Right lobe of liver (tissue), 4 donors: ENCODE results near the gene CRBN.

Source experiments
- POLR2A ChIP-seq: fragments of 450-650 bp; IDR thresholded peaks from one replicate; pipeline ENCODE4 v1.6.1; 2017; ENCODE audit warnings: antibody characterized with exemption, mild to moderate bottlenecking
- TF ChIP-seq, protein P1 (sequence below), 4 donors: fragments of 200-600 bp in 3 of 4; fragments of 450-650 bp in 1 of 4; IDR thresholded peaks; one replicate each; pipeline versions ENCODE4 v1.5.1 to v1.8.0; 2016 to 2022; ENCODE audit warnings: antibody characterized with exemption in 4 of 4, mild to moderate bottlenecking in 2 of 4
- donor health status: DM: no; HTN: no; CAD: no.
- donor health status: DM: no; HTN: no; CAD: no.
- donor health status: DM: no; HTN: yes; CAD: no.

DNA sequence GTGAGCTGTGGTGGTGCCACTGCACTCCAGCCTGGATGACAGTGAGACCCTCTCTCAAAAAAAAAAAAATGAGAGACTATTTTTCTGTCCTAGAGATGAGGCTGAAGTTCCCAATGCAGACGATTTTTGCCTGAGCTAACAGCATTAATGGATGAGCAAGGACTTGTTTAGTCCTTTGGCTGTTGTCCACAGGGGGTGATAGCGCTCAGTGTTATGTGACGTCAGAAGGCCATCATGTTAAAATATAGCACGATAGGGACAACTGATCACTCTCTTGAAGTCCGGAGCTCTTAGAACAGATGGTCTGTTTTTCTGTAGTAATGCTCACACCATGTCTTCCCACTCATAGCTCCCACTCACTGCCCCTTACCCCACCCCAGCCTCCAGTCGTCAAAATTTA lies 46.0 kb downstream of the CRBN start:
- no peak for TF ChIP-seq POLR2A
- TF ChIP-seq, protein P1, sequence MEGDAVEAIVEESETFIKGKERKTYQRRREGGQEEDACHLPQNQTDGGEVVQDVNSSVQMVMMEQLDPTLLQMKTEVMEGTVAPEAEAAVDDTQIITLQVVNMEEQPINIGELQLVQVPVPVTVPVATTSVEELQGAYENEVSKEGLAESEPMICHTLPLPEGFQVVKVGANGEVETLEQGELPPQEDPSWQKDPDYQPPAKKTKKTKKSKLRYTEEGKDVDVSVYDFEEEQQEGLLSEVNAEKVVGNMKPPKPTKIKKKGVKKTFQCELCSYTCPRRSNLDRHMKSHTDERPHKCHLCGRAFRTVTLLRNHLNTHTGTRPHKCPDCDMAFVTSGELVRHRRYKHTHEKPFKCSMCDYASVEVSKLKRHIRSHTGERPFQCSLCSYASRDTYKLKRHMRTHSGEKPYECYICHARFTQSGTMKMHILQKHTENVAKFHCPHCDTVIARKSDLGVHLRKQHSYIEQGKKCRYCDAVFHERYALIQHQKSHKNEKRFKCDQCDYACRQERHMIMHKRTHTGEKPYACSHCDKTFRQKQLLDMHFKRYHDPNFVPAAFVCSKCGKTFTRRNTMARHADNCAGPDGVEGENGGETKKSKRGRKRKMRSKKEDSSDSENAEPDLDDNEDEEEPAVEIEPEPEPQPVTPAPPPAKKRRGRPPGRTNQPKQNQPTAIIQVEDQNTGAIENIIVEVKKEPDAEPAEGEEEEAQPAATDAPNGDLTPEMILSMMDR (IDR thresholded peaks at IDR 0.05) = no peak
